ENCODE measurements around the gene KLK8. TPM values are rescaled to one million over a fixed set of nuclear protein-coding genes. Genes with fewer than 3 reads are reported as not detected.

The KLK8 gene
- total RNA-seq, 1 experiment from 2014 or later, result not detected

DNA sequence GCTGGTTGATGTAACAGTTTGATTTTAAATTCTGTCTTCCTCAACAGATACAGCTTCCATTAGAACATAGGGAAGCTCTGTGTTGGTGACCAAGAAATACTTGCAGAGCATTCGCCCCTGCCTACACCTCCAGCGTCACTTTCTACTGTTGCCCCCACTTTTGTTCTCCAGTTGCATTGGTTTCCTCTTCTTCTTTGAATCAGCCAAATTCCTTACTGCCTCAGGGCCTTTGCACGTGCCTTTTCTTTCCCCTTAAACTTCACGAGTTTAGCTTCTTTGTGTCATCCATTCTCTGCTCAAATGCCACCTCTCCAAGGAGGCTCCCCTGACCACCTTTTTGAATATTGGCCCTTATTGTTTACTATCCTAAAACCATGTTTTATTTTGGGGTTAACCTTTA, 54.3 kb downstream of the KLK8 start:
- CTCF ChIA-PET, result no interaction called here
- POLR2A ChIA-PET (ENCODE audit: low non-redundant PET), result no interaction called here

More for the DNA sequence above, 54.3 kb downstream of the KLK8 start:
- TF ChIP-seq, protein P1, sequence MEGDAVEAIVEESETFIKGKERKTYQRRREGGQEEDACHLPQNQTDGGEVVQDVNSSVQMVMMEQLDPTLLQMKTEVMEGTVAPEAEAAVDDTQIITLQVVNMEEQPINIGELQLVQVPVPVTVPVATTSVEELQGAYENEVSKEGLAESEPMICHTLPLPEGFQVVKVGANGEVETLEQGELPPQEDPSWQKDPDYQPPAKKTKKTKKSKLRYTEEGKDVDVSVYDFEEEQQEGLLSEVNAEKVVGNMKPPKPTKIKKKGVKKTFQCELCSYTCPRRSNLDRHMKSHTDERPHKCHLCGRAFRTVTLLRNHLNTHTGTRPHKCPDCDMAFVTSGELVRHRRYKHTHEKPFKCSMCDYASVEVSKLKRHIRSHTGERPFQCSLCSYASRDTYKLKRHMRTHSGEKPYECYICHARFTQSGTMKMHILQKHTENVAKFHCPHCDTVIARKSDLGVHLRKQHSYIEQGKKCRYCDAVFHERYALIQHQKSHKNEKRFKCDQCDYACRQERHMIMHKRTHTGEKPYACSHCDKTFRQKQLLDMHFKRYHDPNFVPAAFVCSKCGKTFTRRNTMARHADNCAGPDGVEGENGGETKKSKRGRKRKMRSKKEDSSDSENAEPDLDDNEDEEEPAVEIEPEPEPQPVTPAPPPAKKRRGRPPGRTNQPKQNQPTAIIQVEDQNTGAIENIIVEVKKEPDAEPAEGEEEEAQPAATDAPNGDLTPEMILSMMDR (conservative IDR thresholded peaks at IDR 0.05; ENCODE audit: low read depth, low read length), result no peak
- no peak for TF ChIP-seq EZH2 (IDR thresholded peaks at IDR 0.05; ENCODE audit: borderline replicate concordance, low read depth, low read length, poor library complexity, severe bottlenecking)
- H3K4me1 ChIP-seq (ENCODE audit: insufficient read depth, low read length, poor library complexity, severe bottlenecking), result no peaks in the 10 kb centered on the region
- intact Hi-C loops (cut with micrococcal nuclease; ENCODE audit: unreplicated experiment), result no loop called here
- H3K27me3 ChIP-seq (replicated peaks; ENCODE audit: insufficient read depth, low read depth, low read length, poor library complexity), result peaks cover 5% of the 10 kb centered on the region
- H3K27ac ChIP-seq (ENCODE audit: low read depth, low read length, poor library complexity, severe bottlenecking), result no peak overlapping the region
- DNase-seq (ENCODE audit: low spot score), result no peak
- BruUV-seq (replicated peaks), result no TSS peak
- no peaks in the 10 kb centered on the region for H3K36me3 ChIP-seq (ENCODE audit: insufficient read depth, low read length, poor library complexity, severe bottlenecking)
- H3K9me3 ChIP-seq (ENCODE audit: low read depth, low read length, poor library complexity, severe bottlenecking), result no peaks in the 10 kb centered on the region
- H3K4me3 ChIP-seq (ENCODE audit: low read depth, low read length, poor library complexity, severe bottlenecking), result no peak overlapping the region

Other genes starting within 250 kb of the KLK8 start
- gene GPR32, start 231.1 kb downstream of the KLK8 start, total RNA-seq (2021), result not detected in 2 replicates
- not detected in 2 replicates for gene ACP4, start 211.2 kb downstream of the KLK8 start, total RNA-seq (2021)
- gene KLK1, start 177.8 kb downstream of the KLK8 start, total RNA-seq (2021), result 0.68 TPM in 1 of 2 replicates, not detected in the other
- gene KLK15, start 168.0 kb downstream of the KLK8 start, total RNA-seq (2021), result not detected in 2 replicates
- gene KLK3, start 146.7 kb downstream of the KLK8 start, total RNA-seq (2021), result not detected in 2 replicates
- gene KLK2, start 128.2 kb downstream of the KLK8 start, total RNA-seq (2021), result not detected in 2 replicates
- gene KLK4, start 90.2 kb downstream of the KLK8 start, total RNA-seq (2021), result not detected in 2 replicates
- gene KLK5, start 48.6 kb downstream of the KLK8 start, total RNA-seq (2021), result not detected in 2 replicates
- not detected in 2 replicates for gene KLK6, start 32.0 kb downstream of the KLK8 start, total RNA-seq (2021)
- gene KLK7, start 17.7 kb downstream of the KLK8 start, total RNA-seq (2021), result not detected in 2 replicates
- not detected in 2 replicates for gene KLK10, start 18.1 kb upstream of the KLK8 start, total RNA-seq (2021)
- gene KLK11, start 25.0 kb upstream of the KLK8 start, total RNA-seq (2021), result not detected in 2 replicates
- gene KLK12, start 33.4 kb upstream of the KLK8 start, total RNA-seq (2021), result not detected in 2 replicates
- not detected in 2 replicates for gene KLK13, start 63.5 kb upstream of the KLK8 start, total RNA-seq (2021)
- 1.0 and 1.2 TPM in 2 replicates for gene KLK14, start 81.3 kb upstream of the KLK8 start, total RNA-seq (2021)
- 11.8 and 13.4 TPM in 2 replicates for gene CTU1, start 106.8 kb upstream of the KLK8 start, total RNA-seq (2021)
- not detected in 2 replicates for gene SIGLEC9, start 123.3 kb upstream of the KLK8 start, total RNA-seq (2021)
- gene SIGLEC7, start 140.7 kb upstream of the KLK8 start, total RNA-seq (2021), result not detected in 2 replicates
- gene CD33, start 223.5 kb upstream of the KLK8 start, total RNA-seq (2021), result not detected in 2 replicates
- not detected in 2 replicates for gene SIGLECL1, start 249.5 kb upstream of the KLK8 start, total RNA-seq (2021)